CD14-positive monocyte (primary cell): ENCODE results near the gene ACSM6. TPM values are rescaled to one million over a fixed set of nuclear protein-coding genes. Genes with fewer than 3 reads are reported as not detected.

ENCODE experiments used
- DNase-seq, 3 donors: peaks; one replicate each; pipeline ENCODE4 v3.0.0-alpha.2; 2011 to 2022
- H2AFZ ChIP-seq: 2 replicates; pipeline ENCODE4 v1.6.0; 2012; ENCODE audit warnings: mild to moderate bottlenecking, low read depth, low read length, inconsistent platforms; ENCODE audit not compliant: insufficient read depth, poor library complexity, severe bottlenecking
- H3K27ac ChIP-seq, 2 donors: 1 replicate in 1 of 2; 2 replicates in 1 of 2; pipeline ENCODE4 v1.5.1; 2012 to 2013; ENCODE audit warnings: low read length in 2 of 2, control low read depth in 1 of 2, inconsistent platforms in 1 of 2, low read depth in 1 of 2, mild to moderate bottlenecking in 1 of 2
- H3K27me3 ChIP-seq, 2 donors: one replicate each; pipeline versions ENCODE4 v1.6.0 to v1.6.1; 2011 to 2013; ENCODE audit warnings: low read length in 2 of 2; ENCODE audit not compliant: control insufficient read depth in 2 of 2, insufficient read depth in 2 of 2
- H3K36me3 ChIP-seq, 2 donors: replicated peaks in 1 of 2; 1 replicate in 1 of 2; 2 replicates in 1 of 2; pipeline versions ENCODE4 v1.5.1 to v1.6.1; 2012 to 2013; ENCODE audit warnings: low read length in 2 of 2, control low read depth in 1 of 2, inconsistent platforms in 1 of 2, mild to moderate bottlenecking in 1 of 2; ENCODE audit not compliant: insufficient read depth in 2 of 2, control insufficient read depth in 1 of 2
- H3K4me1 ChIP-seq, 2 donors: 1 replicate in 1 of 2; 2 replicates in 1 of 2; pipeline versions ENCODE4 v1.5.1 to v1.6.1; 2012 to 2013; ENCODE audit warnings: low read length in 2 of 2, control low read depth in 1 of 2, inconsistent platforms in 1 of 2, mild to moderate bottlenecking in 1 of 2, moderate library complexity in 1 of 2; ENCODE audit not compliant: insufficient read depth in 2 of 2, control insufficient read depth in 1 of 2
- H3K4me2 ChIP-seq: replicated peaks from 2 replicates; pipeline ENCODE3; 2012; ENCODE audit warnings: low read length, moderate library complexity, mild to moderate bottlenecking; ENCODE audit not compliant: poor library complexity, severe bottlenecking; ENCODE audit errors: extremely low read depth
- H3K4me3 ChIP-seq, 3 experiments: fragments of 200-600 bp in 1 of 3; sonication (generic) in 1 of 3; replicated peaks in 1 of 3; 1 replicate in 2 of 3; 2 replicates in 1 of 3; pipeline ENCODE4 v1.5.1; 2011 to 2013; ENCODE audit warnings: low read length in 3 of 3, mild to moderate bottlenecking in 3 of 3, control low read depth in 2 of 3, low read depth in 2 of 3, inconsistent platforms in 1 of 3, moderate library complexity in 1 of 3
- H3K79me2 ChIP-seq: 2 replicates; pipeline ENCODE4 v1.6.0; 2012; ENCODE audit warnings: mild to moderate bottlenecking, control low read depth, inconsistent platforms, low read length, moderate library complexity; ENCODE audit not compliant: insufficient read depth
- H3K9ac ChIP-seq: 2 replicates; pipeline ENCODE4 v1.6.0; 2017; ENCODE audit warnings: low read length, mild to moderate bottlenecking; ENCODE audit not compliant: insufficient read depth, poor library complexity, severe bottlenecking
- H3K9me3 ChIP-seq, 2 donors: replicated peaks in 1 of 2; 1 replicate in 1 of 2; 2 replicates in 1 of 2; pipeline versions ENCODE4 v1.5.1 to v1.6.1; 2012 to 2013; ENCODE audit warnings: low read length in 2 of 2, control low read depth in 1 of 2; ENCODE audit not compliant: control insufficient read depth in 1 of 2, insufficient read depth in 1 of 2
- H4K20me1 ChIP-seq: 2 replicates; pipeline ENCODE4 v1.6.0; 2012; ENCODE audit warnings: mild to moderate bottlenecking, low read length, control low read depth, moderate library complexity; ENCODE audit not compliant: insufficient read depth
- H3K27ac Mint-ChIP-seq, 7 donors: one replicate each; pipeline ENCODE4 v1.8.0; 2020; ENCODE audit warnings: mild to moderate bottlenecking in 7 of 7, mixed read lengths in 7 of 7, moderate library complexity in 6 of 7, inconsistent platforms in 2 of 7
- H3K27me3 Mint-ChIP-seq, 3 donors: one replicate each; pipeline ENCODE4 v1.8.0; 2021 to 2022; ENCODE audit warnings: low read depth in 3 of 3, mild to moderate bottlenecking in 3 of 3, mixed read lengths in 3 of 3, moderate library complexity in 3 of 3, inconsistent platforms in 1 of 3
- H3K36me3 Mint-ChIP-seq, 2 donors: one replicate each; pipeline ENCODE4 v1.8.0; 2020; ENCODE audit warnings: mixed read lengths in 2 of 2, inconsistent platforms in 1 of 2, mild to moderate bottlenecking in 1 of 2
- H3K4me1 Mint-ChIP-seq: one replicate; pipeline ENCODE4 v1.8.0; 2020; ENCODE audit warnings: mild to moderate bottlenecking, mixed read lengths
- H3K4me3 Mint-ChIP-seq, 2 donors: one replicate each; pipeline ENCODE4 v1.8.0; 2020; ENCODE audit warnings: mild to moderate bottlenecking in 2 of 2, mixed read lengths in 2 of 2, moderate library complexity in 1 of 2
- H3K9me3 Mint-ChIP-seq, 7 donors: one replicate each; pipeline ENCODE4 v1.8.0; 2020 to 2022; ENCODE audit warnings: mixed read lengths in 7 of 7, mild to moderate bottlenecking in 6 of 7, moderate library complexity in 6 of 7, inconsistent platforms in 2 of 7
- WGBS: methylation state at CpG from one replicate; pipeline ENCODE4 v1.1.5; 2013; ENCODE audit warnings: missing lambda C conversion rate; ENCODE audit not compliant: insufficient coverage; 5-methylcytosine and 5-hydroxymethylcytosine counted together
- intact Hi-C, 2 donors: fragments of 100-400 bp; cut with micrococcal nuclease; formaldehyde crosslinking; loops; one replicate each; pipeline versions ENCODE4 v1.15.0 to v1.15.1; 2023
- polyA plus RNA-seq, 3 donors: library from polyadenylated mRNA; depleted of rRNA in 1 of 3; unstranded in 2 of 3; stranded (reverse) in 1 of 3; fragments of 300-500 nt in 2 of 3; fragments of >200 nt in 1 of 3; fragmentation: Illumina TruSeq in 2 of 3; gene quantifications; 1 replicate in 2 of 3; 2 replicates in 1 of 3; pipeline ENCODE4 v1.2.3, GENCODE V29; 2012 to 2021
- TF ChIP-seq, protein P1 (sequence below): fragments of 200-600 bp; IDR thresholded peaks from one replicate; pipeline ENCODE4 v1.8.0; 2022; ENCODE audit warnings: antibody characterized with exemption, mild to moderate bottlenecking

Gene ACSM6
- polyA plus RNA-seq, 3 donors: not detected

DNA sequence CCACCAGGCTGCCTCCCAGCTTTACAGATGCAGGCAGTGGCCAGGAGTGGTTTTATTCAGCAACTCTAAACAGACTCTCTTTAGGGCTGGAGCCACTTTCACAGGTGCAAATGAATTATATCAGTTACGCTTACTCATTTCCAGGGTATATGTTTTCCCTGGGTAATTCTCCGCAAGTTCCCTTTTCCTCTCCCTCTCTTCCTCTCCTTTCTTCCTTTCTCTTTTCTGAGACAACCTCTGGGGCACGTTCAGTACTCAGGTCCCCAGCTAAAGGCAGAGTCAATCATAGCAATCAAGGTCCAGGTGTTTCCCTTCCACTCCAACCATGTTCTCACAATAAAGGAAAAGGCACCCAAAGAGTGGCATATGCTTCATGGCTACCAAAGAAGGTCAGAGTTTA lies 55.4 kb downstream of the ACSM6 start:
- Histone ChIP-seq H2AFZ (no peak overlapping the region), H3K4me3 (no peak overlapping the region), H3K36me3 (no peaks in the 10 kb centered on the region), H3K4me1 (no peaks in the 10 kb centered on the region), H3K27me3 (no peaks in the 10 kb centered on the region), H3K9ac (no peak overlapping the region), H4K20me1 (no peaks in the 10 kb centered on the region), H3K27ac (no peak overlapping the region), H3K79me2 (no peaks in the 10 kb centered on the region), H3K9me3 (no peaks in the 10 kb centered on the region), H3K4me2 (no peak overlapping the region)
- no peaks in the 10 kb centered on the region for H3K36me3 Mint-ChIP-seq
- 20% methylated on average over 2 of the region's 3 CpGs for WGBS
- H3K4me3 Mint-ChIP-seq: no peak overlapping the region
- no peak for DNase-seq
- H3K4me1 Mint-ChIP-seq: peaks cover 4% of the 10 kb centered on the region
- no peaks in the 10 kb centered on the region for H3K9me3 Mint-ChIP-seq
- H3K27me3 Mint-ChIP-seq: peaks cover 0 to 5% (median 3%) of the 10 kb centered on the region in 3 donors
- intact Hi-C loops: loop anchor here in 1 of 2 donors (5.0 kb wide), 1 partner anchor 113 kb away; no protein-coding TSS in a partner anchor
- no peak overlapping the region for H3K27ac Mint-ChIP-seq
- TF ChIP-seq, protein P1, sequence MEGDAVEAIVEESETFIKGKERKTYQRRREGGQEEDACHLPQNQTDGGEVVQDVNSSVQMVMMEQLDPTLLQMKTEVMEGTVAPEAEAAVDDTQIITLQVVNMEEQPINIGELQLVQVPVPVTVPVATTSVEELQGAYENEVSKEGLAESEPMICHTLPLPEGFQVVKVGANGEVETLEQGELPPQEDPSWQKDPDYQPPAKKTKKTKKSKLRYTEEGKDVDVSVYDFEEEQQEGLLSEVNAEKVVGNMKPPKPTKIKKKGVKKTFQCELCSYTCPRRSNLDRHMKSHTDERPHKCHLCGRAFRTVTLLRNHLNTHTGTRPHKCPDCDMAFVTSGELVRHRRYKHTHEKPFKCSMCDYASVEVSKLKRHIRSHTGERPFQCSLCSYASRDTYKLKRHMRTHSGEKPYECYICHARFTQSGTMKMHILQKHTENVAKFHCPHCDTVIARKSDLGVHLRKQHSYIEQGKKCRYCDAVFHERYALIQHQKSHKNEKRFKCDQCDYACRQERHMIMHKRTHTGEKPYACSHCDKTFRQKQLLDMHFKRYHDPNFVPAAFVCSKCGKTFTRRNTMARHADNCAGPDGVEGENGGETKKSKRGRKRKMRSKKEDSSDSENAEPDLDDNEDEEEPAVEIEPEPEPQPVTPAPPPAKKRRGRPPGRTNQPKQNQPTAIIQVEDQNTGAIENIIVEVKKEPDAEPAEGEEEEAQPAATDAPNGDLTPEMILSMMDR: no peak

DNA sequence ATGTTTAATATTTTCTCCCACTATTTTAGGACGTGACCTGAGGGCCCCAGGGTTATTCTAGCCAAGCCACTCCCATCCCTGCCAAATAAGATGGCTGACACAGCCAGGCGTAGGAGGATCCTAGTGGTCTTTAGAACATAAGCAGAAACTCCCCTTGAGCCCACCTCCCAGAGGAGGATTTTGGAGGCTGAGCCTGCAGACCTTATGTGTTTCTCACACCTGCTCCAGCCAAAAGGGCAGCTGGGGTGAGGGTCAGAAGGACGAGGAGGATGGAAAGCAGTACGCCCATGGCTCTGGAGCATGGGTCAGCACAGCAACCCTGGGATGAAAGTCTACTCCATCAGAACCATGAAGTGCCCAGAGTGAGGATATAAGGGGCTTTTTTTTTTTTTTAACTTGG lies 56.8 kb downstream of the ACSM6 start:
- intact Hi-C loops: no loop called here
- H3K27me3 Mint-ChIP-seq: peaks cover 0 to 7% (median 3%) of the 10 kb centered on the region in 3 donors
- Histone ChIP-seq H3K4me2 (no peak overlapping the region), H2AFZ (no peak overlapping the region), H3K4me3 (no peak overlapping the region), H3K9ac (no peak overlapping the region), H4K20me1 (no peaks in the 10 kb centered on the region), H3K4me1 (no peaks in the 10 kb centered on the region), H3K27ac (no peak overlapping the region), H3K36me3 (no peaks in the 10 kb centered on the region), H3K27me3 (no peaks in the 10 kb centered on the region), H3K9me3 (no peaks in the 10 kb centered on the region), H3K79me2 (no peaks in the 10 kb centered on the region)
- TF ChIP-seq, protein P1: no peak
- peak overlapping the region in 1 of 7 donors; percentile 47 for H3K27ac Mint-ChIP-seq
- no peak overlapping the region for H3K4me3 Mint-ChIP-seq
- no peak for DNase-seq
- H3K9me3 Mint-ChIP-seq: peaks cover 0 to 2% (median 0%) of the 10 kb centered on the region in 7 donors
- 100% methylated on average over 1 of the region's 4 CpGs for WGBS
- H3K4me1 Mint-ChIP-seq: peaks cover 4% of the 10 kb centered on the region
- H3K36me3 Mint-ChIP-seq: no peaks in the 10 kb centered on the region
